DMS114 treated with DMSO at 0.1 percent for 48 hours (cell line): ENCODE data around the gene DOK7.

Experiments
- DNase-seq: peaks from one replicate; lab custom pipeline; 2025; ENCODE audit not compliant: unreplicated experiment; lab: John Stamatoyannopoulos, UW

The DOK7 gene

DNA sequence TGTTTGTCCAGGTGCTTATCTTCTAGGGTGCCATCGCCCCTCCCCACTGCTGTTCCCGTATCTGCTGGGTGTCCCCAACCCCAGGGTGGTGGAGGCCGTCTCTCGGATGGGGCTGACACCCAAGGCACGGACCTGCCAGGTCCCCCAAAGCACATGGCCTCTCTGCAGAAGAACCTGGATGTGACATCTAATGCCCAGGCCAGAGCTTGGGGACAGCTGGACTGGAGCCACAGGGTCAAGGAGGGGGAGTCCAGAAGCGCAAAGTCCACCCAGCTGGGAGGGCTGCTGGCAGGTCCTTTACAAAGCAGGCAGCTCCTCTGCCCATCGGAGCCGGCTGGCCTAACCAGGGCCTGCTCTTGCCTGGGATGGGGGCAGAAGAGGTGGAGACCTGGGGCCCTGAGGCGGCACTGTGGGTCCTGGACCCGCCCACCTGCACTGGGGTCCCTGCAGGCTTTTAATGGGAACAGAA is 751 bp upstream of the DOK7 start:
- no peak for DNase-seq

DNA sequence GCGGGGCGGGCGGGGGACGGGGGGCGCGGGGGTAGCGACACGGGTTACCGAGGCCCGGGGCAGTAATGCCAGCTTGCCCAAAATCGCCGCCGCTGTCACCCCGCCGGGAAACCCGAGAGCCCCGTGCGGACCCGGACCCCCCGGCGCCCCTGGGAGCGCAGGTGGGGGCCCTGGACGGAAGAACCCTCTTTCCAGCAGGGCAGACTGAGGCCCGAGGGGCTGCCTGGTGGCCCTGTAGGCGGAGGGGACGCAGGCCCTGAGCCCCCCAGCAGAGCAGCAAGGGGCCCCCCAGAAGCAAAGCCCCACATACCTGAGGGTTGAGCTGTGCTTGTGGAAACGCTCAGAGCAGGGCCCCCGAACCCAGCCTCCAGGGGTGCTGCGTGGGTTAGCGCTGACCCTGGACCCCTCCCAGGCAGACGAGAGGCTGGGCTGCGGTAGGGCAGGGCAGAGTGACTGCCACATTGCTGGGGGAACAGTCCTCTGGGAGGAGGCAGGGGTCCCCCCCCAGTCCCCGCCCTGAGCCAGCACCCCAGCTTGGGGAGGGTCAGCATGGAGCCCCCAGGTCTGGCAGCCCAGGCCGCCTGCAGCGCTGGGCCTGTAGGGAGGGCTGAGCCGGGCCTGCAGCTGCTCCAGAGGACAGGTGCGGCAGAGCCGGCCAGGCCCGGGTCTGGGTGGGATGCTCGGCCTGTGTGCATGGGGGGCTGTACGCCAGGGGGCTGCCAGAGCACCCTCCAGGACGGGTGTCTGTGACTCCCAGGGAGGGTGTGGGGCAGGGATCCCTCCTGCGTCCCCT is 646 bp downstream of the DOK7 start:
- no peak for DNase-seq

DNA sequence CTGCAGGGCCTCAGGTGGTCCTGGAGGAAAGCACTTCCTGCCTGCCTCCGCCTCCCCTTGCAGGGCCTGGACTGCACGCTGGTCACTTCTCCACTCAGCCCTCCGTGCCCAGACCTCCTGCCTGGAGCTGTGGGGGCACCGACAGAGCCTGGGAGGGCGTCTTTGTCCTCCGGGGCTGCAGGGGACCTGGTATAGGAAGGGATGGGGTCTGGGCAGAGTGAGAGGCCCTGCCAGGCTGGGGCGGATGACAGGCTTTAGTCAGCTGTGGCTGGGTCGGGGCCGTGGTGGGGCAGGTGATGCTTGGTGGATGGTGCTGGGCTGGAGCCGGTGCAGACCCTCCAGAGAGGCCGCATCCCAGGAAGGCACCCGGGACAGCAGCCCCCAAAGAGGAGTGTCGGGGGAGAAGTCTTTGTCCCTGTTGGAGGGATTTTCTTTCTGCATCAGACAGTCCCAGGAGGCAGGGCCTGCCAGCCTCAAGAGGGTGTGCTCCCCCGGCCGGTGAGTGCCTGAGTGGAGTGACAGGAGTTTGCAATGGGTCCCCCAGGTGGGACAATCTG is 1.3 kb downstream of the DOK7 start:
- no peak for DNase-seq

DNA sequence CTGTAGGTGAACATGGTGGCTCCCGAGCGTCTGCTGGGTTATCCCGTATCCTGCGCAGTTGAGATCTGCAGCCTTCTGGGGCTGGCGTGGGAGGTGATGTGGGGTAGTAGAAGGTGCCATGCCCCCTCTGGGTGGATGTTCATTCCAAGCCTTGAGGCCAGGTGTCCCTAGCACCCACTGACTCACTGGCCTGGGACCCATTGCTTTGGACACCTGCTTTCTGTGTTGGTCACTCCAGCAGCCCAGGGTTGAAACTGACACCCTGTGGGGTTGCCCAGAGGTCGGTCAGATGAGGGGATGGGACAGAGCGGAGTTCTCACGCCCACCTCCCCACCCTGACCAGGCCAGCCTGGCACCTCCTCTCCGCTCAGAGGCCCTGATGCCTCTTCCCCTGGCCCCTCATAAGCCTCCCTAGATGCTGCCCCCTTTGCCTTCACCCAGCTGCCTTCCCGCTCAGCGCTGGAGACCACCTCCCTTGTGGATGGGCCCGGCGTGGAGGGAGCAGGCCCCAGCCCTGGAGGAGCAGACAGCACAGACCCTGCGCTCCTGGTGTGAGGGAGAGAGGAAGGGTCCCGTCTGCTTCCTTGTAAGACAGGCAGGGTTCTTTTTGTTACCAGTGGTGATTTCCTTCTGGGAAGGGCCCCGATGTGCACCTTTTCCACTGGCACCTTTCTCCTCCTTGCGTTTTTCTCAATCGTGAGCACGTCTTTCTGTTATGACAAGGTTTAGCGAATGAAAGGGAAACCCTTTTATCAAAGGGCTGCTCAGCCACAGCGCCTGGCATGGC is 2.0 kb downstream of the DOK7 start:
- no peak for DNase-seq

DNA sequence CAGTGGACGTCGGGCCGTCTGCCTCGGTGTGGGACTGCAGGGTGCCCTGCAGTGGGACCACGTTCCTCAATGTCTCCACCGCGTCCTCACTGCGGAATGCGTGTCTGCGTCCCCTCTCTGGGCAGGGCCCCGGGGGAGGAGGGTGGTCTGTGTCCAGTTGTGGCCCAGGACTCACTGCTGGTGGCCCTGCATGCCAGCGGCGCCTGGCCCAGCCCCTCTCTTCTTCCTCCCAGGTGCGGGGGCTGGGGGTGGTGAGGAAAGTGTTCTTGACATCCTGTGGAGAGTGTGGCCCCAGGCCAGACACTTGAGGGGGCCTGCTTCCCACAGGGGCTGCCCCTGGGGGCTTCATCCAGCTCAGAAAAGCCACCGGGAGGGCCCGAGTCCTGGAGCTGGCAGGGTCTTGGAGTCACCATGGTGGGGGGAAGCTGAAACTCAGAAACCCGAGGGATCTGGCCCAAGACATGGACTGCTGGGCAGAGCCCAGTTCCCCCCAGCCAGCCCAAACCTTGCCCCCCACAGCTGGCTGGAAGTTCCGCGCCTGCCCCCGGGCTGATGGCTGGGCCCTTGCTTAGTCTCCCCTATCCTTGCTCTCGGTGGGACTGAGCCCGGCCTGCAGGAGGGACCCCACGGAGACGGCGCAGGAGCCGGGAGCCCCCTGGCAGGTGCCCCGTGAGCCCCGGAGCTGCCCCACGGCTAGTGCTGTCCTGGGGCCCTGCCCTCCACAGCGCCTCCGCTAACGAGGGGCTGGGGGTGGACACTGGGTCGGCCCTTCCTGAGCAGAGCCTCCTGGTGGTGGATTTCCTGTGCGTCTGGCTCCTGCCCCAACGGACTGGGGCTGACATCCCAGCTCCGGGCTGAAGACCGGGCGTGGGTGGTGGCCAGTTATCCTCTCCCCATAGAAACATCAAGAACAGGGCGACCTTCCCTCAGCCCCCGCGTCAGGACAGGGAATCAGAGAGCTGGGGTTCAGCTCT is 2.9 kb downstream of the DOK7 start:
- DNase-seq, result no peak

DNA sequence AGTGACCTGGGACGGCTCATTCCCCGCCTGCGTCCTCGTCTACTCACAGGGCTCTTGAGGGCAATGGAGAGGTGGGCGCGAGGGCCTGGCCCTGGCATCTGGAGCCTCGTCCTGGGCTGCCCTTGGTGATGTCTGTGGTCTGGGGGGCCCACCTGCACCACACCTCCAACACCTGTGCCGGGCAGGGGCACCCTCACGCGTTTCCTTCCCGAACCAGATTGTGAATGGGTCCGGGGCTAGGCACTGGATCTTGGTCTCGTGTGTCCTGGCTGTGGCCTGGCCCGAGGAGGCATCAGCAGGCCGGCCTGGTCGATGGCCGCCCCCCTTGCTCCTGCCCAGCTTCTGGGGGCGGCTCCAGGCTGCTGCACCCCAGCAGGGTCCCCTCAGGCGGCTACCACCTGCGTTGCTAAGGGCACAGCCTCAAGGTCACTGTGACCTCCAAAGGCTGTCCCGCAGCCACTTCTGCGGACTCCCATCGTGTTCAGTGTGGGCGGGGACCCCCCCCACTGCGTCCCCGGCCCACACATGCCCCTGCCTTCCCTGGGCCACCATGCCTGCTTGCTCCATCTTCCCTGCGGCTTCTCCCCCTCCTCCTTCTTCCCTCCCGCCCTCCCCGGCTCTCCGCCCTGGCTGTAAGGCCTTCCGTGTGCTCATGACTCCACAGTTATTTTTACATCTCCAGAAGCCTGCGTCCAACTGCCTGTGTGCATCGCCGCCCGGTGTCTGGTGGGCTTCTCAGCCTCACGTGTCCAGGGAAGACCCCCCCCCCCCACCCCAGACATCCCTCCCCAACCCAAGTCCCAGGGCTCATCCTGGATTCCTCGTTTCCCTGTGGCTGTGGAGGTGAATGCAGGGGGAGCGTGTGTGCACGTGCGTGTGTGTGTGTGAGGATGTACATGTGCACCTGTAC is 3.8 kb downstream of the DOK7 start:
- DNase-seq, result no peak

DNA sequence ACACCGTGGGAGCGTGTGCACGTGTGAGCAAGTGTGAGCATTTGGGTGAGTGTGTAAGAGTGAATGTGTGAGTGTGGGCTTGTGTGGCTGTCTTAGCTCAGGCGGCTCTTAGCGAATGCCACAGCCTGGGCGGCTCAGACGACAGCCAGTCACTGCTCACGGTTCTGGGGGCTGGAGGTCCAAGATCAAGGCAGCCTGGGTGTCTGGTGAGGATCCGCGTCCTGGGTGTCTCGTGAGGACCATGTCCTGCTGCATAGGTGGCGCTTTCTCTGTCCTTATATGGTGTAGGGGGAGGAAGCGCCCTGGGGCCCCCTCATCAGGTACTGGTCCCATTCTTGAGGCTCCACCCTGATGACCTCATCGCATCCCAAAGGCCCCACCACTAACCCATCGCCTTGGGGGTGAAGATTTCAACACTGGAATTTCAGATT is 4.5 kb downstream of the DOK7 start:
- DNase-seq, result no peak

DNA sequence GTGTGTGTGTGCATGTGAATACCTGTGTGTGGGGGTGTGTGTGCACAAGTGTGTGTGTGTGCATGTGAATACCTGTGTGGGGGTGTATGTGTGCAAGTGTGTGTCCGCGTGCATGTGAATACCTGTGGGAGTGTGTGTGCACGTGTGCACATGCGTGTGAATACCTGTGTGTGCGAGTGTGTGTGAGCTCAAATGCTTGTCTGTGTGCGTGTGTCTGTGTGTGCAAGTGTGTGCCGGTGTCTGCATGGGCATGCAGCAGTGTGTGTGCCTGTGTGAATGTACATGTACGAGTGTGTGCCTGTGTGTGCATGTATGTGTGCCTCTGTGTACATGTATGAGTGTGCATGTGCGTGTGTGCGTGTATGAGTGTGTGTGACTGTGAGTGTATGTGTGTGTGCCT is 5.0 kb downstream of the DOK7 start:
- no peak for DNase-seq

DNA sequence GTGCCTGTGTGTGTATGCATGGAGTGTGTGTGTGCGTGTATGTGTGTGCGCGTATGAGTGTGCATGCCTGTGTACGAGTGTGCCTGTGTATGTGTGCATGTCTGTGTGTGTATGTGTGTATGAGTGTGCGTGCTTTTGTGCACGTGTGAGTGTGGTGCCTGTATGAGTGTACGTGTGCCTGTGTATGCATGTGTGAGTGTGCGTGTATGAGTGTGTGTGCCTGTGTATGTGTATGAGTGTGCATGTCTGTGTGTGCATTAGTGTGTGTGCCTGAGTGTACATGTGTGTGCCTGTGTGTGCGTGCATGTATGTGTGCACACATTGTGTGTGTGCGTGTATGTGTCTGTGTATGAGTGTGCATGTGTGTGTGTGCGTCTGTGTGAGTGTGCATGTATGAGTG is 5.7 kb downstream of the DOK7 start:
- DNase-seq, result no peak

DNA sequence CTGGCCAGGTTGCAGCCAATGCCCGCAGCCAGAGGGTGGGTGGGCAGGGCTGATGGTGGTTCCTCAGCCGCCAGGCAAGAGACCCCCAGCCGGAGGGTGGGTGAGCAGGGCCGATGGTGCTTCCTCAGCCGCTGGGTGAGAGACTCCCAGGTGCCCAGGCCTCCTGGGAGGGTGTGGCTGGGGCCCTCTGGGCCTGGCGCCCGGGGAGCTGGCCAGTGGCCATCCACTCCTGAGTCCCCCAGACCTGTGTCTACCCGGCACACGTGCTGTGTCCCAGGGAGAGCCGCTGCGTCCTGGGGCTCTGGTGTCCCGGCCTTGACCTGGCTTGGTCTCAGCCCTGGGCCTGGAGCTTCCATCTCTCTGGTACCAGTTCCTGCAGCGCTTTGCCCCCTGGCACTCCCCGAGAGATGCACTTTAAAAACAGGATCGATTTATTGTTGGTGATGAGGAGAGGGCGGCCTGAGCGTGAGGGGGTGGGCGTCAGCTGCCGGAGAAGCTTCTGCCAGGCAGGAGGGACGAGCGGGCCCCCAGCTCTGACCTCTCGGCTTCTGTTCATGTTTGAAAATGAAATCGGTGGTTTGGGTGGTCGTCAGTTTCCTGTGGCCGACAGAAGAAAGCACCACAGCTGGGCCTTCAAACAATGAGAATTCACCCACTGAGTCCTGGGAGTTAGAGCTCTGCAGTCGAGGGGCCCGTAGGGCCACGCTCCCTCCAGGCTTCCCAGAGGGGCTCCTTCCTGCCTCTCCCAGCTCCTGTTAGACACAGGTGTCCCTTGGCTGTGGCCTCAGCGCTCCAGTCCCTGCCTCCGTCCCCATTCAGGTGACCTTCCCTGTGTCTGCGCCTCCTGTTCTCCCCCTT is 6.5 kb downstream of the DOK7 start:
- DNase-seq, result no peak

DNA sequence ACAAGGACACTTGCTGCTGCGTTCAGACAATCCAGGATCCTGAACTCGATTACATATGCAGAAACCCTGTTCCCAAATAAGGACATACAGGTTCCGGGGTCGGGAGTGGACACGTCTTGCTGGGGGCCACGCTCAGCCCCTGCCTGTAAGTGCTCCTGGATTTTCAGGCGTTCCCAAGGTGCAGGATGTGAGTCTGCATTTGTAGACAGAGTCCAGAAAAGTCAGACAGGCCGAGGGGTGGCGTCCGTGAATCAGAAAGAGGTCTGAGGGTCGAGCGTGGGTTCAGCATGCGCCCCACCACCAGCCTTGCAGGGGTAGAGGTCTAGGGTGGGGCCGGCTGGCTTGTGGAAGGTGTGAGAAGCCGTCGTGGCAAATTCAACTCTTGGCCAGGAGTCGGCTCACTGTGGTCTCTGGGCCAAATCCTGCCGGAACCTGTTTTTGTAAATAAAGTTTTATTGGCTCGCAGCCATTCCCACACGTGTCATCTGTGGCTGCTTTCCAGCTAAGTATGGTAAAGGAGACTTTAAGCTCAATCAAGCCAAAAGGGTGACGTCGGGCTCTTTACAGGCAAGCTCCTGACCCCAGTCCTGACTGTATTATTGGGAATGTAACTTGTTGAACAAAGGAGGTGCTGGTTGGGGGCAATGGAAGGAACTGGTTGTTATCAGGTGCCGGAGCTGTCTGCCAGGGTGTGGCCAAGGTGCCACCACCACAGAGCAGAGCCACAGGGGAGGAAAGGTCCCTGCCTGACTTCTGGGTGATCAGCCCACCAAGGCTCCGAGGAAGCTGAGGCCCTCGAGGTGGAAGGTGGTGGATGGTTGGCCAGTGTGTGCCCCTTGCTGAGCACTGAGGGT is 7.4 kb downstream of the DOK7 start:
- no peak for DNase-seq

DNA sequence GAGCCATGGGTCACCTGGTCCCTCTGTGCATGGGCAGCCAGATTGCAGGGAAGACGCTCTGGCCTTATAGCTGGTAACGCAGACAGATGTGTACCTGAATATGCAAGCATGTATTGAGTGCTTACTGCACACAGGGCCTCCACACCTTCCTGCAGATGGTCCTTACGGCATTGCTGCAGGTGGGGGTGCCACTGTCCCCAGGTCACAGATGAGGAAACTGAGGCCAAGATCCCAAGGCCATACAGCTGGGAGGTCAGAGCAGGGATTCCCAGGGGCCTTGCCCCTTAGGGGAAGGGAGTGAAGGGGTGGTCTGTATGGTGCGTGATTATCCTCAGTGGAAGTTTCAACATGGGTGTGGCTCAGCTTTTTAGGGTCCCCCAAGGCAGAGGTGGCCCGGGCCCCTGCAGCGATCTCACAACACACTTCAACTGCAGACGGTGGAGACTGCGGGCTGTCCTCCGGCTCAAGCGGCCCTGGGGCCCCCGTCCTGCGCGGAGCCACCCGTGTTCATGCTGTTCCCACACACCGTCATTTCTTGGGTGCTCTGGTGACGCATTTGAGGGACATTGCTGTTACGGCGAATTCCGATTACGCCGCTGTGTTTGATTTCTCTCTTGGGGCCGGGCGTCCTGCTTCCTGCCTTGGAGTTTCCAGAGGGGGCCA is 8.1 kb downstream of the DOK7 start:
- no peak for DNase-seq

DNA sequence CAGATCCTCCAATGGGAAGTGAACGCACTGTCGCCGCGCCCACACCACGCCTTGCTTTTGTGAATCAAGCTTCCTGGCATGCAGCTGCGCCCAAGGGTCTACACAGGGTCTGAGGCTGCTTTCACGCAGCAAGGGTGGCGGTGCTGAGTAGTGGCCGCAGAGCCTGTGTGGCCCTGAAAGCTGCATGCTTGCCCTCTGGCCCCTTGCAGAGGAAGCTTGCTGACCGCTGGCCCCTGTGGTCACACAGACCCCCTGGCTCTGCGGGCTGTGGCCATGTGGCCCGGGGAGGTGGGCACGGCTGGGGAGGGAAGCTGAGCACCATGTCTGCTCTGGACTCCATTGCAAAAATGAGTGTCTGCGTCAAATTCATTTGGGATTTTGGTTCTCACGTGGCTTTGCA is 8.8 kb downstream of the DOK7 start:
- DNase-seq, result no peak

DNA sequence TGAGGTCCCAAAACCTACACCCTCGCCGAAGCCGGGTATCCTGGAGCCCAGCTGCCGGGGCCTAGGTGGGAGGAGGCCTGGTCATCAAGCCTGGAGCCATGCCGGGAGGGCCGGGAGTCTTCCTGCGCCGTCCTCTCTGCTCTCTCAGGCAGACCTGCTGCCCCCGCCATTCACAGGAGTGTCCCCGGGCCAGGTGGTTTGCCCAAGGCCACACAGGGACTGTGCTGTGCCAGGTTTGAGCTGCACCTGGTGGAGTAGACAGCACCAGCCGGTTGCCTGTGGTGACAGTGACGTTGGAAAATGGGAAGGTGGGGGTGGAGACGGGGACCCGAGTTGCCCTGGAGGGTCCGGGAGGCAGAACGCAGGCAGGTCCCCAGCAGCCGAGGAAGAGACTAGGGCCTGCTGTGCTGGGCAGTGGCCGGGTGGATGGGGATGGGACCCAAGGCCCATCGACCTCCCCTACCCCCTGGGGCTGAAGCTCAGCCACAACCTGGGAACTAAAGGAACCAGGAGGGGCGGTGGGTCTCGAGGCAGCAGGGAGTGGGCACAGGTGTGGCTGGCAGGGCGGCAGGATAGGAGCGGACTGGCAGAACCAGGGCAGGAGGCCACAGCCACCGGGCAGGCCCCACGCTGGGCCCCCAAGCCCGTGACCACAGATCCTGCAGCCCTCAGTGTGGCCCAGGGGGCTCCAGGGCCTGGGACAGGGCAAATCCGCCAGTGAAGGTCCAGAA is 9.5 kb downstream of the DOK7 start:
- no peak for DNase-seq

DNA sequence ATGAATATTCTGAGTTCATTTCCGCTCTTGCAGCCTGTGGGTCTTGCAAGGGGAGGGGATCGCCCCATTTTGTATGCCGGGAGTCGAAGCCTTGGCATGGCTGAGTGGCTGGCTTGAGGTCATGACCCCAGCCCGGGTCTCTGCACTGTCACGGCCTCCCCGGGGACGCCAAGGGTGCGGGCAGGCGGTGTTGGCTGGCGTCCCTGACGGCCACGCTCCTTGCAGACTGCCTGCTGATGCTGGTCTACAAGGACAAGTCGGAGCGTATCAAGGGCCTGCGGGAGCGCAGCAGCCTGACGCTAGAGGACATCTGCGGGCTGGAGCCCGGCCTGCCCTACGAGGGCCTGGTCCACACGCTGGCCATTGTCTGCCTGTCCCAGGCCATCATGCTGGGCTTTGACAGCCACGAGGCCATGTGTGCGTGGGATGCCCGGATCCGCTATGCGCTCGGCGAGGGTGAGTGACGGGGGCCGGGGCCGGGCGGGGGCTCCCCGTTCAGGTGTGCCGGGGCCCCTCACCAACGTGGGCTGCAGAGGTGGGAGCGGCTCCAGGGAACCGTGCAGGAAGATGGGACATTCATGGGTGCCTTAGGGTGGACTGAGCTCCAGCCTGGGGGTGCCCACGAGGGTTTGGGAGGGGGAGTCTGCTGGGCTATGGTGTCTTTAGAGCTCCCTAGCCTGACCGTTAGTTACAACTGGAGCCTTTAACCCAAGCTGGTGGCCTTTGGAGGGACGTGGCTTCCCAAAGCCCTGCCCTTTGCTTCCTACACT is 10.3 kb downstream of the DOK7 start:
- no peak for DNase-seq
